EH (cell line): ENCODE measurements around the gene BMP2K.

ENCODE experiments used
- DNase-seq: peaks from one replicate; pipeline ENCODE4 v3.0.0-alpha.2; 2015; ENCODE audit warnings: low read depth

BMP2K gene

DNA sequence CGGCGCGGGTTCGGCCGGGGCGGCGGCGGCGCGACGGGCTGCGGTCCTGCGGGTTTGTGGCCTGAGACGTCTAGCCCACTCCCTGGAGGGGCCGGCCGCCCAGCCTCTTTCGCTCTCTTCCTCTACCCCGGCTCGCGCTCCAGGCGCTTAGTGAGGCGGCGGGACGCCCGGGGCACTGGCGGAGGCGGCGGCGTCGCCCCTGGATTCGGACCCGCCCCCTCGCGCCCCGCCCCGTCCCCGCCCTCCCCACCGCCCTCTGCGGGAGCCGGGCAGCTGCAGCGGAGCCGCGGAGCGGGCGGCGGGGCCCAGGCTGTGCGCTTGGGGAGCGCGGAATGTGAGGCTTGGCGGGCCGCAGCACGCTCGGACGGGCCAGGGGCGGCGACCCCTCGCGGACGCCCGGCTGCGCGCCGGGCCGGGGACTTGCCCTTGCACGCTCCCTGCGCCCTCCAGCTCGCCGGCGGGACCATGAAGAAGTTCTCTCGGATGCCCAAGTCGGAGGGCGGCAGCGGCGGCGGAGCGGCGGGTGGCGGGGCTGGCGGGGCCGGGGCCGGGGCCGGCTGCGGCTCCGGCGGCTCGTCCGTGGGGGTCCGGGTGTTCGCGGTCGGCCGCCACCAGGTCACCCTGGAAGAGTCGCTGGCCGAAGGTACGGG, at the start of gene BMP2K:
BMP2K (plus strand) TSS at position 272 of the 650 bp plus-strand sequence; CDS start at position 466, 194 bp downstream.
- DNase-seq = peak; percentile 83

DNA sequence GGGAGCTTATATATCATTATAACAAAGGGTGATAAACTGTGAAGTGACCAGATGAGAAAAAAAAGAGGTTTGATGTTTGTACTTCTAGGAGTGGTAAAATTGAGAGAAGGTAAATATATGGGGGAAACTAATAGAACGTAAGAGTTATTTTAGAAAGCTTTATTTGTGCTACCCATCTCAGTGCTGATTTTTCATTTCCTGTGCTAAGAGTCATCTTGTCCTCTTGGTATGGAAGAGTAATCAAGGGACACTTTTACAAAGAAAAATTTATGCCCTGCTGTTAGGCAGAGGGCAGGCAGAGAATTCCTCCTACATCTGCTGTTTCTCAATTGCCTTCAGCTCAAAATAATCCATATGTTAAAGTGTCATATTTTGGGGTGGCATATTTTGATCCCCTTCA, 49.6 kb upstream of the BMP2K start:
- DNase-seq = no peak

DNA sequence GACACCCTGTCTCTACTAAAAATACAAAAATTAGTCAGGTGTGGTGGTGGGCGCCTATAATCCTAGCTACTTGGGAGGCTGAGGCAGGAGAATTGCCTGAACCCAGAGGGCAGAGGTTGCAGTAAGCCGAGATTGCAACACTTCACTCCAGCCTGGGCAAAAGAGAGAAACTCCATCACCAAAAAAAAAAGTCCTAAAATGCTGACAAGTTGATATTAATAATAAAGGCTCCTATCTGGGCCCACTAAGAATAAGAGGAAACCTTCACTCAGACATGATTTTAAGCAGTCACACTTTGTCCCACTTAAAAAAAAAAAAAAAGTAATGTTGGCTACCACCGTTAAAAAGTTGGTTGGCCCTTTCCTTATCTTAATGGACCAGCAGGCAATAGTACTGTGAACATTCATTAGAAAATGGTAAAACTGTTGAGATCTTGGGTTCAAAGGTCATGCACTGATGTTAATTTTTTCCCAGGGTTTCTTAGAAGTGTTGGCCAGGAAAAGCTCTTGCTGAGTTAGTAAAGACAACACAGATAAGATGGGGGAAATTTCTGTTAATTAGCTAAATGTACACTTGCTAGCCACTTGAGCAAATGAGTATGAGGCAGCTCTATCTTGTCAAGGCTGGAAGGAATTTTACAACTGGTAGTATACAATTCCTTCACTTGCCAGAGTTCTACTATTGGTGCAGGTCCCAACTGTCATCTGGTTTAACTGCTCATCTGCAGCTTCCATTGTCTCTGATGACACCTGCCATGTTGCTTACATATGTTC, 43.6 kb upstream of the BMP2K start:
- no peak for DNase-seq

DNA sequence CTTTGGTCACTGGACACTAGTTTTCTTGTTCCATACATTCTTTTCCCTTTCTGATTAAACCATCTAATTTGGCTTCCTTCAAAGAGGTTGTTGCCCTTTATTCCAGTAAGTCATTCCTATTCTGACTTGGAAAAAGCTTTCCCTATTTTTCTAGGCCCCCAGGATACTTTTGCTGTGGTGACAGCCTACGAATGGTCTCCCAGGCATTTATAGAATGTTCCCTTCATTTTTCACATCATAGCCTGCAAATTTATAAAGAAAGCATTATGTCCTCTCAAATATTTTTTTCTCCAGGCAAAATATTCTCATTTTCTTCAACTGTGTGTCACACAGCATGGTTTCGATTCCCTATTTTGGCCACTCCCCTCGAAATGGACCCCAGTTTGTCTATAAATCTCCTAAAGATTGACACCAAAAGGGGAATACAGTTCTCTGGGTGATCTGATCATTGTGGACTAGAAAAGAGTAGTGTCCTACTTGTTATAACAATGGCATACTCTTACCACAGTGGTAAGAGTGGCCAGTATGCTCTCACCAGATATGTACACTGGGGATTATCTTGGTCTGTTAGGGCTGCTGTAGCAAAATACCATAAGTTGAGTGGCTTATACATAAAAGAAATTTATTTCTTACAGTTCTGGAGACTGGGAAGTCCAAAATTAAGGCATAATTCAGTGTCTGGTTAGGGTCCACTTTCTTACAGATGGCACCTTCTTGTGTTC, 41.5 kb upstream of the BMP2K start:
- peak; percentile 49 for DNase-seq

DNA sequence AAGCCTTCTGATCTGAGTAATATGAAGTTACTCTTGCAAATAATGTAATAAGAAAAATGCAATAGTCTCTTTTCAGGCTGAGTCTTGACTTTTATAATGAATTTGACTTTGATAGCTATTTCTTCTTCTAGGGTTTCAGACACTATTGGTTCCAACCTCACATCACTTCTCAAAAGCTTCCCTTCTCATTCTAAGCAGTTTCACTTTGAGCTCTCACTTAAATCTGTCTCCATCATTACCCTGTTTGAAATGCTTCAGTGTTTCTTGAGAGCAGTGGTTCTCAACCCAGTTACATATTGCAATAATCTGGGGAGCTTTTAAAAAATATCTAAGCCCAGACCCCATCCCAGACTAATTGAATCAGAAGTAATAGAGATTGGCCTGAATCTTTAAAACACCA, 40.5 kb upstream of the BMP2K start:
- no peak for DNase-seq

DNA sequence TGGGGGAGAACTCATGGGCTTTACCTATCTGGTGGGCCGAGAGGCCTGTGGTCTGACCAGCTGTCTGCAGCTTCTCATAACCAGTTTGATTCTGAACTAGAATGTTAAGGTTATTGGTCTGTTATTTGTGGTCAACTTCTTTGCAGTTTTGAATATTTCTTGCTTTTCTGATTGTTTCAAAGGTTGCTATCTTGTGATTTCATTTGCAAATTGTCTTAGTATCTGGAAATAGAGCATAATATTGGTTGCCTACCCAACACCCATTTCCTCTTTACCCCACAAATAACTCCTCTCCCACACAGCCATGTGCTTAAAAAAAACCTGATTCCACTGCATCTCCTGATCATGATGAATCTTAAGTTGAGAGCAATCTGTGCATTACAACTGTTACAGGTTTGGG, 39.1 kb upstream of the BMP2K start:
- DNase-seq = no peak

DNA sequence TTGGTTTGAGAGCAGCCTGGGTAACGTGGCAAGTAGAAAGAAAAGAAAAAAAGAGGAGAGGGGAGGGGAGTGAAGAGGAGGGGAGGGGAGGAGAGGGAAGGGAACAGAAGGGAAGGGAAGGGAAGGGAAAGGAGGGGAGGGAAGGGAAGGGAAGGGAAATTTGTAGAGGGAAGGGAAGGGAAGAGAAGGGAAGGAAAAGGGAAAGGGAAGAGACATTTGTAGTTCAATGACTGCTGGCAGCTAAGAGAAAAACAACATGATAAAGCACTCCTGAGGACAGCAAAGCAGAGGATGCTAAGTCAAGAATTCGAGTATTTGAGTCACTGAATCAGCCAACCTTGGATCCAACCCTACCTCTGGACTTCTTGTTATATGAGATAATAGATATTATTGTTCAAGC, 38.2 kb upstream of the BMP2K start:
- DNase-seq = no peak

DNA sequence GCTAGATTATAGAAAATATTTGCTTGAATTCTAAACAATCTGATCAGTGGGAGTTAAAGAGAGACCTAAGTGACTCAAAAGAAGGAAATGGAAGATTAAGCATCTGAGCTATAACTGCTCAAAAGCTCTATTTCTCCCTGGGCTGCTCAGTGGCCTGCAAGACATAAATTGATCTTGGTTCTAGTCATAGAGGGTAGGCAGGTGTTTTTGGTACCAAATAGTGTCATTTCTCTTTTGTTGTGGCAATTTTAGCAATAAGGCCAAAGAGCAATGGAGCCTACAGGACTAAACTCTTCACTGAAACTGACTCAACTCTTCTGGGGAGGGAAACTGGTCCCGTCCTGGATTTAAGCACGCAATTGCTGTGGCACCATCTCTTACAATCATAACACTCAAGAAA, 33.9 kb upstream of the BMP2K start:
- no peak for DNase-seq

DNA sequence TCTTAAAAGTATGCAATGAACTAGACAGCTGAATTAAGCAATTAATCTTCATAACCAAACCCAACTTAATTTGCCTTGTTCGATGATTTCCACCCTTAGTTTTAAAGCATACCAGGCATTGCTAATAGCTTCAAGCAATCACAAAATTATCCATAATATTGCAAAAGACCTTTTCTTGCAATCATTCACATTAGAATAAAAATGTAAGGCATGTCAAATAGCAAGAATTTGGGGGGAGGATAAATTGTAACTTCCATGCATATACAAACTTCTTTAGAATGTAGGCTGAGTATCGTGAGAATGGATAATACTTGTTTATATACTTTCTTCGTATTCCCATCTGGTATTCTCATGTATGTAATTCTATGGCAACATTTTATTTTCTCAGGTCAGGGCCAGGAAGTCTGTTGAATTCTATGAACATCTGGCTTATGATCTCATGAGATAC, 28.7 kb upstream of the BMP2K start:
- DNase-seq = peak; percentile 69

DNA sequence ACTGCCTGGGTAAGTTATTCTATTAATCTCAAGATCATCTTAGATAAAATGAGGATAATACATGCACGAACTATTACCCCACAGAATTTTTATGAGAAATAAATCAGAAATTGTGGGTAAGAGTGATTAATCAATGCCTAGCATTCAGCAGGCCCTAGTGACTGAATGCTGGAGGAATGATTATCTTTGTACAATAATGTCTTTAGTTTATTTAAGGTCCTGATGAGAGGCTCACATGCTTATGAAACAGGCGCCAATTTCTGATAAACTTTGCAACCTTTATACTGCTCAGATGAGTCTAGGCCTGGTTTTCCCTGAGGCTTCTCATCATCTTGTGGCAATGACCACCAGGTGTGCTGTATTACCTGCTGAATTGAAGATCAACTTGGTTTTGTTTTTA, 27.8 kb upstream of the BMP2K start:
- DNase-seq = peak; percentile 24

DNA sequence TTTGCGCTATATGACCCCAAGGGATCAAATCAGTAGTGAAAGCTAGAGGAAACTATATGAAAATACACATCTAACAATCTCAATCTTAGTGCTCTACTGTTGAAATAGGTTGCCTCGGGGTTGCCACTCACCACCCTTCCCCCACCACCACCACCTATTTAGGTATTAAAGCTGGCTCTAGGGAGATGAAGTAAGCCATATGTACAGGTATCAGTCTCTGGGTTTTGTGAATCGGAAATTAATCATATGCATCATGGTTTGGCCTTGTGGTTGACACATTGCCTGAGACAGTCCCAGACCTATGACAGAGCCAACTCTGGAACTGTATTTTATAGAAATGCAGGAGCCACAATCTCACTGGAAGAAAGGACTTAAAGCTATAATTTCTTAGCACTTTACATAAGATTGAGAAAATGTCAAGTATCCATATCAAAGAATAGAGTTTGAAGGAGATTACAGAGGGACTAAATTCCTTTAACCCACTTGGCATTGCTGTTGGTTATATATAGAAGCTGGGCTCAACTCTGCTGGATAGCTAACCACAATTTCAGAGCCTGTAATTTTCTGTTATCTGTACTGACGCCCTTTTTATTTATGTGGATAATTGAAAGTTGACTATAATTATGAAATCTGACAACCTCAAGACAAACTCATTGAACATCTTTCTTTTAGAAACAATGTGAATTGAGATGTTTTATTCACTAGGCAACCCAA, 26.7 kb upstream of the BMP2K start:
- no peak for DNase-seq

DNA sequence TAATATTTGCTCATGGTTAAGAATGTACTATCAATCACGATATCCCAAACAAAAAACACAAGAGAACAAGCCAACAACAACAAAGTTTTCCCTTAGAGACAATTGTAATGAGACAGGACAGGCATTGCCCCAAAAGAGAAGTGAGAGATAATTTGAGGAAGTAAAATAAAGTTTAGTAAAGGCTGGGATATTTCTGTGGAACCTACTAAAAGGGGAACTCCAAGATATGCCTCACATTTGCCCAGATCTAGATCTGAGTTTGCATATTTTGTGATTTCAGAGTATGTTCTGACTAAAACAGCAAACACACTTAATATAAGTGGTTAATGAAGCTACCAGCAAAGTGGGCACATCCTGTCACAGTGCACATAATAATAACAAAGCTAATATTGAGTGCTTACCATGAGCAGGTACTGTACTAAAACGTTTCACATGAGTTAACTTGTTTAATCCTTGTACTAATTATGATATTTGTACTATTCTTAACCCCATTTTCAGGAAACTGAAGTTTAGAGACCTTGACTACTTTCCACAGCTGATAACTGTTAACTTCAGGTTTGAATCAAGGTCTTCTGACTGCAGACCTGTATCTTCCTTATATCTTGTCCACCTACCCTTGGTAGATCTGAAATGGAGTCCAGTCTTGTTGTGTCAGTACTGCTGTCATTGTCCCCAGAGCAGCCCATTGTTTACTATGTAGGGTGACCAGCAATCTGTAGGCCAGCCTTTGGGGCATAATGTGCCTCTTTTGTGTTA, 26.0 kb upstream of the BMP2K start:
- DNase-seq = no peak

DNA sequence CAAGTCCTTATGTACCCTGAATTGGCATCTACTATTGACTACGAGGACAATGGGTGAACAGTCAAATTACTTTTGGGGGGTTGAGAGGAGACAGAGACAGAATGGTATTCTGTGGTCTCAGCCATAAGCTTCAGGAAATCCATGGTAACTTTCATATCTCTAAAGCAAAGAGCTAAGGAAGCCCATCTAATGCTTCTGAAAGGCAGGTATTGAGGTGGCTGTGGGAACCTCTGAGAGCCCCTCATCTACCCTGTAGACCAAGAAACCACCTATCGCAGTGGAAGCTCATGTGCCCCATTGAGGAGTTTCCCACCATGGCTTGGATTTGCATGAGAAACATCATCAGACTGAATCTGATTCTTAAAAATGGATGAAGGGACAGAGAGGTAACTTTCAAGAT, 23.1 kb upstream of the BMP2K start:
- DNase-seq = no peak

DNA sequence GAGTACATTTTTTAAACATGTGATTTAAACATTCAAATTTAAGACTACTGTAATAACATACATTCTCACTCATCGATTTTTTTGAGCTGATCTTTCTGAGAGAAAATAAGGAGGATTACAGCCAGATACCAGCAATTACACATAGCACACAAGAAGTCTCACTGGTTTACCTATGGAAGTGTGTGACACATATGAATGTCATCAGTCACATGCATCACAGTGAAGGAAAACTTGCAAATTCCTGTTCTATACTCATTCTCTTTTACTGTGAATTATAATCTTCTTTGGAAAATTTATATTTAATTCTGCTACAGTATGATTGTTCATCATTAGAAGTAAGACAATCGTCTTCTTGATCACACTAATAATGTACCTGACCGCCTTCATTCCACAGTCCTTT, 21.3 kb upstream of the BMP2K start:
- no peak for DNase-seq

DNA sequence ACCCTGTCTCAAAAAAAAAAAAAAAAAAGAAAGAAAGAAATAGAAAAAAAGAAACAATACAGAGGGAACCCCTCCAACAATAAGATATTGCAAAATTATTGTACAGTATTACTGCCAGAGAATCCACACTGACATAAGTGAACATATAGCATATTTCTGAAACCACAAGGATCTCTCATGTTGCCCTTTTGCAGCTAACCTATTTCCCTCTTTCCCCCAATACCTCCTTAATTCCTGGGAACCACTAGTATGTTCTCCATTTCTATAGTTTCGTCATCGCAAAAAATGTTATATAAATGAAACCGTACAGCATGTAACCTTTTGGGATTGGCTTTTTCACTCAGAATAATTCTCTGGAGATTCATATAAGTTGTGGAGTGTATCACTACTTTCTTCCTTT, 20.0 kb upstream of the BMP2K start:
- no peak for DNase-seq

DNA sequence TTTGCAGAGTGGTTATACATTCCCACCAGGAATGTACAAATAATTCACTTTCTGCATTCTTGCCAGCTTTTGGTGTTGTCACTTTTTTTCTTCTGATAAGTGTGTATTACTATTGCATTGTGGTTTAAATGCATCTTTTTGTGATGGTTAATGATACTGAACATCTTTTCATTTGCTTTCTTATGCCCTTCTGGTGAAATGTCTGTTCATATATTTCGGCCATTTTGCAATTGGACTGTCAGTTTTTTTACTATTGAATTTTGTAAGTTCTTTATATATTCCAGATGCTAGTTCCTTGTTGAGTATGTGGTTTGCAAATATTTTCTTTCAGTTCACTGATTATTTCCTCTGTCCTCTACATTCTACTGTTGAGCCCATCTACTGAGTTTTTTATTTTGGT, 19.4 kb upstream of the BMP2K start:
- DNase-seq = no peak

DNA sequence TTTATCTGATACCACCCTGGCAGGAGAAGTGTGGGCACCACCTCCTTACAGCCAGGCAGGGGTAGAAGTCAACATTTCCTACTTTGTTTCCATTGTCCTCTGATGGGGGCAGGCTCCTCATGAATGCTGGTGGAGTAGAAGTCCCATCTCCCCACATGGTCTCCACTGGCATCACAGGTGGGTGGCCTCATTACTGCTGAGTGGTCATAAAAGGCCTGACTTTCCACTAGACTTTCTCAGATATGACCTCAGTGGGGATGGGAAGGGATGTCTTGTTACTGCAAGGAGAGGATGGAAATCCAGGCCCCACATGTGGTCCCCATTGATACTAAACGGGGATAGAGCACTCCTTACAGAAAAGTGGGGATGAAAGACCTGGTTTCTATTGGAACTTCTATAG, 18.6 kb upstream of the BMP2K start:
- DNase-seq = no peak

DNA sequence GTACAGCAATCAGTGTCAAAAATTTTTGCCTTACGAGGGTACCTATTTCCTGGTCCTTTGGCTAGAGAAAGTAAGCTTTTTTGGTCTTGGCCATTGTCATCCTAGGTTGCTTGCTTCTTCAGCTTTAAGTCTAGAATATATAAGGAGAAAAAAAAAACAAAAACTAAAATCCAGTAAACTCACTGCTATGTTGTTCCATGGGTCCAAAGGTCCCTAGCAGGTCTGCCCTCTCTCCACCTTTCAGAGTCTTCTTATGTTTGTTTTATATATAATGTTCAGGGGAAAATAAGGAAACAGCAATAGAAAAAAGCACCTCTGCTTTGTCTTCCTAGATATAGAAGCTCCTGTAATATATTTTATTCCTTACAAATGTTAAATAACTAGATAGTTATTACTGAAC, 18.1 kb upstream of the BMP2K start:
- DNase-seq = no peak

DNA sequence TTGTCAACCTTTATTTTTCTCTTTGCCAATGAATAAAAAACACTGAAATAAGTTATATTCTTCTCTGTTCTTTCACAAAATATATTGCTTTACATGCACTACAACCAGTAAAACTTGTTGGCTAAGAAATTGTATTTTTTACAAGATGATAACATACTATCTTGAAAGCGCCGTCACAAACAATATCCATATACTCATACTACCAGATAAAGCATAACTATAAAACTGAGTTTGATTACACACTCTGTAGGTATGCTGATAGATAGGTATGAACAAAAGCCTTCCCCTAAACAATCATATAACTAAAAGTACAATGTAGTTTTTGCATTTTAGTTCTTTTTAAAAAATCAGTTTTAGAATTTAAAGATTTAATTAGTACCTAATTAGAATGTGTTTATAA, 13.6 kb upstream of the BMP2K start:
- DNase-seq = no peak

DNA sequence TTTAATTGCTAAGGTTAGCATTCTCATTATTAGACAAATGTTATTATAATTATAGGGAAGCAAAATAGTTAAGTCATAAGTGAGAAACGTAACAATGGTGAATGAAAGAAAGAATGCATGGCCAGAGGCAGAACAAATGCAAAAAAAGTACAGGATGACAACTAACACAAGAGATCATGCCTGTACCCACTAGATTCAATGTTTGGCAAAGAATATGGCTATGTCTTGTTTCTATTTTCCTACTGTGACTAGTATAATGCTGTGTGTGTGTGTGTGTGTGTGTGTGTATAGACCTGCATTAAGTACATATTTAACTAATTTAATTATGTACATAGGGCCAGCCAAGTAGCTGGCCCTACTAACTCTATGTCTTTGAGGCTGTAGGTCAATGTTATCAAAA, 12.9 kb upstream of the BMP2K start:
- no peak for DNase-seq

DNA sequence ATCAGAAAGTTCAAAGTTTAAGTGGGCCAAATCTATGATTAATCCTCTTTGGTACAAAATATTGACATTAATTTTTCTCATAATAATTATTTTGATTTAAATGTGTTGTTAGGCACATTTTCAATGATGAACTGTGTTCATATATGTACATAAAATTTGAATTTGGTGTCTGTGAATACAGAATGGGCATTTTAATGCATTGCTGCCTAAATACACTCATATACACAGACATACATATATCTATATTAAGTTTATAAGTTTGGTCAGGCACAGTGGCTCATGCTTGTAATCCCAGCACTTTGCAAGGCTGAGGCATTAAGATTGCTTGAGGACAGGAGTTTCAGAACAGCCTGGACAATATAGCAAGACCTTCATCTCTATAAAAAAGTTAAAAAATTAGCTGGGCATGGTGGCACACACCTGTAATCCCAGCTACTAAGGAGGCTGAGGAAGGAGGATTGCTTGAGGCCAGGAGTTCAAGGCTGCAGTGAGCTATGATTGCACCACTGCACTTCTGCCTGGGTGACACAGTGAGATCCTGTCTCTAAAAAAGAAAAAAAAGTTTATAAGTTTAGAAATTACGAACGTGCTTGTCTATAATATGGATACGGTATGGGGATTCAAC, 12.3 kb upstream of the BMP2K start:
- no peak for DNase-seq
